IMR-90 (cell line): ENCODE results near the gene FBXO33. TPM values are rescaled to one million over a fixed set of nuclear protein-coding genes. Genes with fewer than 3 reads are reported as not detected.
A peak's percentile ranks its signal among the peaks of the same experiment; 100 is the strongest.

Source experiments
- ATAC-seq: fragments of 200-7000 bp; cut with Tn5 transposase; 2 replicates; pipeline ENCODE4 v1.9.1; 2020; ENCODE audit warnings: low read depth, mild to moderate bottlenecking, moderate library complexity
- BruUV-seq: library from RNA; stranded (reverse); fragments of 400-500 nt; replicated peaks from 2 replicates; lab custom pipeline; 2021; lab: Mats Ljungman, UMichigan
- CTCF ChIA-PET: fragments of 300-600 bp; formaldehyde crosslinking; extraction: SDS; loops from one replicate; lab custom pipeline; 2021; ENCODE audit warnings: antibody characterized with exemption; lab: Yijun Ruan, JAX
- POLR2A ChIA-PET: fragments of 300-600 bp; sonication (Branson Sonifier 250); formaldehyde crosslinking; loops from one replicate; lab custom pipeline; 2022; ENCODE audit warnings: antibody characterized with exemption; ENCODE audit not compliant: unreplicated experiment; lab: Charles Lee
- DNase-seq: peaks from one replicate; pipeline ENCODE4 v3.0.0; 2013
- H2AFZ ChIP-seq: replicated peaks from 2 replicates; pipeline ENCODE3; 2013; ENCODE audit warnings: low read length, mild to moderate bottlenecking; ENCODE audit not compliant: poor library complexity
- H2AK5ac ChIP-seq: 2 replicates; pipeline ENCODE4 v1.6.1; 2013; ENCODE audit warnings: low read depth, low read length, inconsistent platforms
- H2AK9ac ChIP-seq: replicated peaks from 2 replicates; pipeline ENCODE3; 2013; ENCODE audit warnings: mild to moderate bottlenecking, low read depth, low read length, moderate library complexity; ENCODE audit not compliant: poor library complexity
- H2BK120ac ChIP-seq: 2 replicates; pipeline ENCODE4 v1.6.1; 2013; ENCODE audit warnings: low read depth, low read length, inconsistent platforms
- H2BK15ac ChIP-seq: 3 replicates; pipeline ENCODE4 v1.6.1; 2013; ENCODE audit warnings: low read depth, low read length, inconsistent platforms
- H2BK20ac ChIP-seq: 2 replicates; pipeline ENCODE4 v1.6.1; 2013; ENCODE audit warnings: low read depth, mild to moderate bottlenecking, inconsistent platforms, low read length, moderate library complexity
- H2BK5ac ChIP-seq: 2 replicates; pipeline ENCODE4 v1.6.1; 2013; ENCODE audit warnings: mild to moderate bottlenecking, low read depth, low read length, inconsistent platforms; ENCODE audit not compliant: poor library complexity, severe bottlenecking
- H3K14ac ChIP-seq: replicated peaks from 2 replicates; pipeline ENCODE4 v1.6.1; 2013; ENCODE audit warnings: low read depth, low read length, inconsistent platforms
- H3K18ac ChIP-seq: 2 replicates; pipeline ENCODE4 v1.6.1; 2013; ENCODE audit warnings: low read depth, low read length, control low read depth
- H3K23ac ChIP-seq: 2 replicates; pipeline ENCODE4 v1.6.1; 2013; ENCODE audit warnings: low read depth, low read length, inconsistent platforms
- H3K27ac ChIP-seq: 2 replicates; pipeline ENCODE4 v1.5.1; 2013; ENCODE audit warnings: mild to moderate bottlenecking, control low read depth, low read length; ENCODE audit not compliant: insufficient read depth
- H3K27me3 ChIP-seq: 2 replicates; pipeline ENCODE4 v1.6.1; 2013; ENCODE audit warnings: low read length; ENCODE audit not compliant: control insufficient read depth, insufficient read depth
- H3K36me3 ChIP-seq: 2 replicates; pipeline ENCODE4 v1.6.1; 2013; ENCODE audit warnings: low read length, mixed read lengths; ENCODE audit not compliant: control insufficient read depth, insufficient read depth
- H3K4ac ChIP-seq: 2 replicates; pipeline ENCODE4 v1.6.1; 2013; ENCODE audit warnings: low read depth, low read length, inconsistent platforms
- H3K4me1 ChIP-seq: 2 replicates; pipeline ENCODE4 v1.6.1; 2013; ENCODE audit warnings: low read length, mixed read lengths; ENCODE audit not compliant: control insufficient read depth, insufficient read depth
- H3K4me2 ChIP-seq: 2 replicates; pipeline ENCODE4 v1.6.1; 2013; ENCODE audit warnings: low read depth, mild to moderate bottlenecking, control low read depth, low read length, moderate library complexity
- H3K4me3 ChIP-seq: 2 replicates; pipeline ENCODE4 v1.5.1; 2013; ENCODE audit warnings: low read depth, mild to moderate bottlenecking, control low read depth, low read length, moderate library complexity; ENCODE audit not compliant: insufficient read depth
- H3K56ac ChIP-seq: 2 replicates; pipeline ENCODE4 v1.6.1; 2013; ENCODE audit warnings: low read length, inconsistent platforms; ENCODE audit not compliant: insufficient read depth; ENCODE audit errors: extremely low read depth
- H3K79me1 ChIP-seq, 2 experiments: 2 replicates each; pipeline ENCODE4 v1.6.1; 2013; ENCODE audit warnings: low read length in 2 of 2, inconsistent platforms in 1 of 2, low read depth in 1 of 2
- H3K9ac ChIP-seq: 2 replicates; pipeline ENCODE4 v1.6.1; 2013; ENCODE audit warnings: low read depth, low read length, control low read depth
- H3K9me1 ChIP-seq: 2 replicates; pipeline ENCODE4 v1.6.1; 2013; ENCODE audit warnings: low read length, inconsistent platforms; ENCODE audit not compliant: insufficient read depth
- H3K9me3 ChIP-seq: 2 replicates; pipeline ENCODE4 v1.6.1; 2013; ENCODE audit warnings: low read length; ENCODE audit not compliant: control insufficient read depth, insufficient read depth
- H4K20me1 ChIP-seq: 2 replicates; pipeline ENCODE4 v1.6.1; 2013; ENCODE audit warnings: low read length, inconsistent platforms; ENCODE audit not compliant: insufficient read depth
- H4K5ac ChIP-seq: 2 replicates; pipeline ENCODE4 v1.6.1; 2013; ENCODE audit warnings: mild to moderate bottlenecking, low read depth, low read length, control low read depth
- H4K8ac ChIP-seq, 2 experiments: 2 replicates each; pipeline ENCODE4 v1.6.1; 2013; ENCODE audit warnings: low read depth in 2 of 2, low read length in 2 of 2, control low read depth in 1 of 2, inconsistent platforms in 1 of 2
- H4K91ac ChIP-seq: 2 replicates; pipeline ENCODE4 v1.6.1; 2013; ENCODE audit warnings: low read depth, low read length, inconsistent platforms; ENCODE audit not compliant: insufficient read depth
- BHLHE40 ChIP-seq: fragments of 150-350 bp; IDR thresholded peaks from 2 replicates; pipeline ENCODE4 v1.6.1; 2016; ENCODE audit warnings: mild to moderate bottlenecking, low read depth, low read length
- CHD1 ChIP-seq: IDR thresholded peaks from 2 replicates; pipeline ENCODE4 v1.6.1; 2012; ENCODE audit warnings: low read depth, low read length, improper control_type of control experiment
- MAFK ChIP-seq: IDR thresholded peaks from 2 replicates; pipeline ENCODE4 v1.6.1; 2012; ENCODE audit warnings: low read depth, low read length, improper control_type of control experiment
- MAZ ChIP-seq: IDR thresholded peaks from 2 replicates; pipeline ENCODE4 v1.6.1; 2012; ENCODE audit warnings: low read depth, mild to moderate bottlenecking, low read length, improper control_type of control experiment, moderate library complexity, borderline replicate concordance
- MXI1 ChIP-seq: IDR thresholded peaks from 2 replicates; pipeline ENCODE4 v1.6.1; 2012; ENCODE audit warnings: low read depth, mild to moderate bottlenecking, low read length, moderate library complexity, borderline replicate concordance
- NFE2L2 ChIP-seq: fragments of 150-350 bp; IDR thresholded peaks from 2 replicates; pipeline ENCODE4 v1.6.1; 2016; ENCODE audit warnings: low read depth, mild to moderate bottlenecking, low read length
- POLR2A ChIP-seq: IDR thresholded peaks from 2 replicates; pipeline ENCODE4 v1.6.1; 2012; ENCODE audit warnings: mild to moderate bottlenecking, low read depth, low read length
- RCOR1 ChIP-seq: IDR thresholded peaks from 2 replicates; pipeline ENCODE4 v1.6.1; 2012; ENCODE audit warnings: mild to moderate bottlenecking, low read length, improper control_type of control experiment; ENCODE audit not compliant: insufficient replicate concordance
- SMC3 ChIP-seq: fragments of 150-350 bp; IDR thresholded peaks from 2 replicates; pipeline ENCODE4 v1.6.1; 2016; ENCODE audit warnings: low read depth, mild to moderate bottlenecking, antibody characterized with exemption, low read length, moderate library complexity
- USF2 ChIP-seq: fragments of 150-350 bp; IDR thresholded peaks from 2 replicates; pipeline ENCODE4 v1.6.1; 2017; ENCODE audit warnings: mild to moderate bottlenecking, antibody characterized with exemption, low read length, low read depth
- WGBS, 2 experiments: methylation state at CpG; one replicate each; pipeline versions ENCODE4 v1.1.5 to v1.1.7; 2013; ENCODE audit warnings: missing lambda C conversion rate in 2 of 2; ENCODE audit not compliant: insufficient read length in 1 of 2; ENCODE audit errors: extremely low coverage in 2 of 2; 5-methylcytosine and 5-hydroxymethylcytosine counted together
- dilution Hi-C: fragments of 300-500 bp; cut with HindIII; formaldehyde crosslinking; loops from one replicate; pipeline ENCODE4 v1.14.3; 2018; ENCODE audit warnings: low sequenced_read_pairs; ENCODE audit not compliant: unreplicated experiment
- in situ Hi-C: fragments of 300-500 bp; cut with MboI; formaldehyde crosslinking; loops from 3 replicates; pipeline ENCODE4 v1.14.3; 2019; ENCODE audit warnings: low sequenced_read_pairs, inconsistent platforms, mixed read lengths
- intact Hi-C: fragments of 100-400 bp; cut with micrococcal nuclease; formaldehyde crosslinking; loops from 2 replicates; pipeline ENCODE4 v1.10.0; 2022
- polyA plus RNA-seq, 3 experiments: library from polyadenylated mRNA; depleted of rRNA; stranded (reverse); fragments of >200 nt; gene quantifications; 2 replicates each; pipeline ENCODE4 v1.2.3, GENCODE V29; 2012; ENCODE audit warnings: low replicate concordance in 1 of 3
- total RNA-seq: library from RNA; depleted of rRNA; stranded (reverse); fragments of >200 nt; gene quantifications from 2 replicates; pipeline ENCODE4 v1.2.3, GENCODE V29; 2012

The FBXO33 gene
- total and polyA plus RNA-seq, 2 of the 4 experiments (the other 2 are of a cell fraction) = 7.6 to 10.0 TPM

GRCh38 chr14:39395555-39396254 lies 36.5 kb downstream of the FBXO33 start:
- no CpG with 5 or more reads among the region's 4 CpGs for WGBS, 2 experiments
- peaks cover 1% of the 10 kb centered on the region; the same call in 1 of the 2 replicates for H3K4me1 ChIP-seq
- TF ChIP-seq BHLHE40 = no peak
- TF ChIP-seq MXI1 = no peak
- TF ChIP-seq RCOR1 = no peak
- no peak for TF ChIP-seq MAZ
- TF ChIP-seq CHD1 = no peak
- TF ChIP-seq USF2 = no peak
- no peak for TF ChIP-seq SMC3
- TF ChIP-seq MAFK = no peak
- no peak for TF ChIP-seq NFE2L2
- no peak for TF ChIP-seq POLR2A
- H3K9me1 ChIP-seq = peaks cover 3% of the 10 kb centered on the region; the same call in 1 of the 2 replicates
- peak; percentile 39 for DNase-seq
- H2BK20ac ChIP-seq = no peak overlapping the region
- POLR2A ChIA-PET = no interaction called here
- H3K56ac ChIP-seq = peak overlapping the region; percentile 5; the same call in 1 of the 2 replicates
- H3K14ac ChIP-seq = no peak overlapping the region
- no peak overlapping the region for H2AFZ ChIP-seq
- no peak overlapping the region for H3K9ac ChIP-seq
- no peak overlapping the region for H3K4ac ChIP-seq
- no peak overlapping the region for H3K4me3 ChIP-seq
- H4K8ac ChIP-seq = no peak overlapping the region
- H3K79me1 ChIP-seq = 0 out of 4 replicates have a peak, but pooled peaks cover 0 to 3% of the 10 kb centered on the region in 2 experiments
- dilution Hi-C loops = no loop called here
- H4K20me1 ChIP-seq = no peaks in the 10 kb centered on the region
- no peak overlapping the region for H2AK9ac ChIP-seq
- peaks cover 9% of the 10 kb centered on the region for H3K36me3 ChIP-seq
- H2BK120ac ChIP-seq = no peak overlapping the region
- H2BK5ac ChIP-seq = no peak overlapping the region
- H4K5ac ChIP-seq = no peak overlapping the region
- intact Hi-C loops = no loop called here
- H3K4me2 ChIP-seq = no peak overlapping the region
- no peak overlapping the region for H3K23ac ChIP-seq
- no peaks in the 10 kb centered on the region for H3K9me3 ChIP-seq
- no peaks in the 10 kb centered on the region for H3K27me3 ChIP-seq
- no TSS peak for BruUV-seq
- in situ Hi-C loops = no loop called here
- no peak overlapping the region for H3K27ac ChIP-seq
- H2AK5ac ChIP-seq = no peak overlapping the region
- CTCF ChIA-PET = no interaction called here
- peak; percentile 62; the same call in 1 of the 2 replicates for ATAC-seq
- H4K91ac ChIP-seq = no peak overlapping the region
- H3K18ac ChIP-seq = no peak overlapping the region
- no peak overlapping the region for H2BK15ac ChIP-seq
